ENCODE measurements around the gene TICAM1. TPM values are rescaled to one million over a fixed set of nuclear protein-coding genes. Genes with fewer than 3 reads are reported as not detected.
"Not testable (repeated sequence)": the region's sequence is repeated elsewhere in the genome, so short reads cannot be mapped to it uniquely, and the experiment has no call there.

TICAM1 gene
- total and polyA plus RNA-seq, 7 donors, result 3.9 to 49.0 (median 5.3) TPM

DNA sequence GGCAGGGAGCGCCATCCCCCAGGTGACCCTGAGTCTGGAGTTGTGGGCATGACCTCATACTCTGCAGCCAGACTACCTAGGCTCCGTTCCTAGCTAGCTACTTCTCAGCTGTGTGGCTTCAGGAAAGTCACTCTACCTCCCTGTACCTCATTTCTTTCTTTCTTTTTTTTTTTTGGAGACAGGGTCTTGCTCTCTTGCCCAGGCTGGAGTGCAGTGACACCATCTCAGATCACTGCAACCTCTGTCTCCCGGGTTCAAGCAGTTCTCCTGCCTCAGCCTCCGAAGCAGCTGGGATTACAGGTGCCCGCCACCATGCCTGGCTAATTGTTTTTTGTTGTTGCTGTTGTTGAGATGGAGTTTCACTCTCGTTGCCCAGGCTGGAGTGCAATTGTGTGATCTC lies 21.0 kb upstream of the TICAM1 start:
- TF ChIP-seq POLR2A (IDR thresholded peaks at IDR 0.05) (no peak), CTCF (IDR thresholded peaks at IDR 0.05) (no peak)
- 88 to 92% methylated on average over 6 of the region's 6 CpGs for WGBS, 2 donors
- Histone ChIP-seq H3K4me3 (no peak overlapping the region), H3K9me3 (no peaks in the 10 kb centered on the region), H3K36me3 (peaks cover 0 to 77% (median 10%) of the 10 kb centered on the region in 4 donors), H3K4me1 (no peaks in the 10 kb centered on the region), H3K27ac (no peak overlapping the region), H3K27me3 (no peaks in the 10 kb centered on the region)
- DNase-seq, result no peak
- intact Hi-C loops (cut with DNase I), result no loop called here

DNA sequence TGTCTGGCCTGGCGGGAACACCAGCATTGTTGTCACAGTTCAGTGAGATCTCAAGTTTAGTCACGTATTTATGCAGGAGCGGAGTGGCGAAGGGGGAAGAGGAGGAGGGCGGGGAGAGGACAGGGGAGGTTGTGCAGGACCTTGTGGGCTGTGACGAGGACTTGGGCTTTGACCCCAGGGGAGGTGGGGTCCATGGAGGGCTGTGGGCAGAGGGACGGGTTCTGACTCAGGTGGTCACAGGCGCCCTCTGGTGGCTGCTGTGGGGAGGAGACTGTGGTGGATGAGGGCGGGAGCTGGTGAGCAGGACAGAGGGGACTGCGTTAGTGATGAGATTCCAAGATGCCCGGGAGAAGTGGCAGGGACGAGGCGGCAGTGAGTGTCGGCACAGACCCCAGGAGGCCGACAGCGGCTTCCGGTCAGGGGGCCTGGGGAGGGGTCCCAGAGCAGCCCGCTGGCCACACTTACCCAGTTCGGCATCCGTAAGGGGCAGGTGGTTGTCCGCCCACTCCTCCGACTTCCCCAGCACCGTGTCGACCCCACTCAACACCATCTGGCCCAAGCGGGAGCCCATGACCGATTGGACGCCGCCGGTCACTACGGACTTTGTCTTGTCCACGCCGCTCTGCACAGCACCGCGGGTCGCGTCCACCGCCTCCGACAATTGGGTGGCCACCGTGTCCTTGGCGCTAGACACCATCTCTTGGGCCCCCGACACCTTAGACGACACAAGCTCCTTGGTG lies 20.2 kb upstream of the TICAM1 start:
- no peaks in the 10 kb centered on the region for H3K4me1 ChIP-seq
- peak; percentile 87 for DNase-seq
- peak; percentile 83 to 91 (median 90) for TF ChIP-seq CTCF (IDR thresholded peaks at IDR 0.05)
- no peak for TF ChIP-seq EP300 (IDR thresholded peaks at IDR 0.05)

DNA sequence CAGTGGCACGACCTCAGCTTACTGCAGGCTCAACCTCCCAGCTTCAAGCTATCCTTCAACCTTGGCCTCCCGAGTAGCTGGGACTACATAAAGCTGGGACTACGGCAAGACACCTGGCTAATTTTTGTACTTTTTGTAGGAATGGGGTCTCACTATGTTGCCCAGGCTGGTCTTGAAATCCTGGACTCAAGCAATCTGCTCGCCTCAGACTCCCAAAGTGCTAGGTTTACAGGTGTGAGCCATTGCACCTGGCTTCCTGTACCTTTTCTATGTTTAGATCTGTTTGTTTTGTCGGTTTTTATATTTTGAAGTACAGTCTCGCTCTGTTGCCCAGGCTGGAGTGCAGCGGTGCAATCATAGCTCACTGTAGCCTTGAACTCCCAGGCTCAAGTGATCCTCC lies 17.5 kb upstream of the TICAM1 start:
- no peak overlapping the region for H3K27ac ChIP-seq
- no peaks in the 10 kb centered on the region for H3K27me3 ChIP-seq
- no peaks in the 10 kb centered on the region for H3K9me3 ChIP-seq
- 90 to 93% methylated on average over 7 of the region's 7 CpGs for WGBS, 2 donors
- H3K4me3 ChIP-seq, result no peak overlapping the region
- intact Hi-C loops (cut with DNase I), result no loop called here
- no peak for TF ChIP-seq CTCF (IDR thresholded peaks at IDR 0.05)
- TF ChIP-seq POLR2AphosphoS5 (IDR thresholded peaks at IDR 0.05), result no peak
- TF ChIP-seq POLR2A (IDR thresholded peaks at IDR 0.05), result no peak
- TF ChIP-seq EP300 (IDR thresholded peaks at IDR 0.05), result no peak
- no peak for DNase-seq
- H3K4me1 ChIP-seq, result peaks cover 0 to 4% (median 0%) of the 10 kb centered on the region in 4 donors
- H3K36me3 ChIP-seq, result peaks cover 0 to 60% (median 21%) of the 10 kb centered on the region in 4 donors

More for the DNA sequence above, 20.2 kb upstream of the TICAM1 start:
- Histone ChIP-seq H3K9me3 (no peaks in the 10 kb centered on the region), H3K27ac (no peak overlapping the region), H3K4me3 (no peak overlapping the region), H3K27me3 (no peaks in the 10 kb centered on the region), H3K36me3 (peaks cover 0 to 75% (median 14%) of the 10 kb centered on the region in 4 donors)
- intact Hi-C loops (cut with DNase I), result loop anchor here (1.0 kb wide), 1 partner anchor 42 kb away; no protein-coding TSS in a partner anchor
- 80 to 81% methylated on average over 42 of the region's 42 CpGs for WGBS, 2 donors

DNA sequence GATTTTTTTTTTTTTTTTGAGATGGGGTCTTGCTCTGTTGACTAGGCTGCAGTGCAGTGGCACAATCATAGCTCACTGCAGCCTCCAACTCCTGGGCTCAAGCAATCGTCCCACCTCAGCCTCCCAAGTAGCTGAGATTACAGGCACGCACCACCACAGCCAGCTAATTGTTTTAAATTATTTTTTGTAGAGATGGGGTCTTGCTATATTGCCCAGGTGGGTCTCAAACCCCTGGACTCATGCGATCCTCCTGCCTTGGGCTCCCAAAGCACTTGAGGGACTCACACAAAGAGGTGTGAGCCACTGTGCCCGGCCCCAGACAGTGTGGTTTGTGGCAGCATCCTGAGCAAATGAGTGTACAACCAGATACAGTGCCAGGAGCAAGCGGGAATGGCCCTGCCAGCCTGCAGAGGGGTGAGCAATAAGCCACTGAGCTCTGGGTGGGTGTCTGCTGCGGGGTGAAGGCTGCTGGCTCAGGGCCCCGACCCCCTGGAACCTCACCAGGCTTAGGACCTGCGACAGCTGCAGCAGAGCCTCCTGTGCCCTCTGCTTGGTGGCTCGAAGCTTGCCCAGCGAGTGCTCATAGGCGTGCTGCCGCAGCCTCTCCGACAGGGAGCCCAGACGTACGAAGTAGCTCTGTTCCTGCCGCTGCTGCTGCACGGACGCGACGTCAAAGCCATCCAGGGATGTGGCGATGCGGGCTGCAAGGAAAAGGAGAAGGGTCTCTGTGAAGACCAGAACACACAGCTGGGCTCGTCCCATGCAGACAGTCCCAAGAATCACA lies 15.9 kb upstream of the TICAM1 start:
- intact Hi-C loops (cut with DNase I), result no loop called here
- Histone ChIP-seq H3K27me3 (no peaks in the 10 kb centered on the region), H3K4me1 (peaks cover 0 to 4% (median 0%) of the 10 kb centered on the region in 4 donors), H3K36me3 (peaks cover 0 to 65% (median 23%) of the 10 kb centered on the region in 4 donors), H3K27ac (no peak overlapping the region), H3K4me3 (no peak overlapping the region), H3K9me3 (no peaks in the 10 kb centered on the region)
- TF ChIP-seq CTCF (IDR thresholded peaks at IDR 0.05) (no peak), EP300 (IDR thresholded peaks at IDR 0.05) (no peak), POLR2A (IDR thresholded peaks at IDR 0.05) (no peak), POLR2AphosphoS5 (IDR thresholded peaks at IDR 0.05) (no peak)
- DNase-seq, result no peak
- 94 to 96% methylated on average over 23 of the region's 23 CpGs for WGBS, 2 donors

DNA sequence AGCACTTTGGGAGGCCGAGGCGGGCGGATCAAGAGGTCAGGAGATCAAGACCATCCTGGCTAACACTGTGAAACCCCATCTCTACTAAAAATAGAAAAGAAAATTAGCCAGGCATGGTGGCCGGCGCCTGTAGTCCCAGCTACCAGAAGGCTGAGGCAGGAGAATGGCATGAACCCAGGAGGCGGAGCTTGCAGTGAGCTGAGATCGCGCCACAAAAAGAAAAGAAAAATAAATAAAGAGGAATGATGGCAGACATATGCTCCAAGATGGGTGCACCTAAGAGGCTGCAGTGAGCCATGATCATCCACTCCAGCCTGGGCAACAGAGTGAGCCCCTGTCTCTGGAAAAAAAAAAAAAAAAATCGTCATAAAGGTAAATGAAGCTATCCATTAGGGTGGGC lies 14.5 kb upstream of the TICAM1 start:
- intact Hi-C loops (cut with DNase I), result not testable (repeated sequence)
- H3K27ac ChIP-seq, result peak overlapping the region; percentile 49 to 60 (median 56)

More for the DNA sequence above, 14.5 kb upstream of the TICAM1 start:
- not testable (repeated sequence) for H3K4me3 ChIP-seq, H3K27me3 ChIP-seq, H3K4me1 ChIP-seq, H3K9me3 ChIP-seq
- DNase-seq, result peak; percentile 77
- H3K36me3 ChIP-seq, result peaks cover 0 to 61% (median 21%) of the 10 kb centered on the region in 4 donors
- WGBS, 2 donors, result 69 to 75% methylated on average over 9 of the region's 9 CpGs

Measured in sigmoid colon (tissue), 7 donors.